ENCODE results near the gene GNAT1. TPM values are rescaled to one million over a fixed set of nuclear protein-coding genes. Genes with fewer than 3 reads are reported as not detected.

Gene GNAT1
- total and polyA plus RNA-seq, 2 of the 13 experiments (the other 11 are each of a cell fraction or from before 2014, with no cell fraction given): 0.15 TPM; not detected in 1

DNA sequence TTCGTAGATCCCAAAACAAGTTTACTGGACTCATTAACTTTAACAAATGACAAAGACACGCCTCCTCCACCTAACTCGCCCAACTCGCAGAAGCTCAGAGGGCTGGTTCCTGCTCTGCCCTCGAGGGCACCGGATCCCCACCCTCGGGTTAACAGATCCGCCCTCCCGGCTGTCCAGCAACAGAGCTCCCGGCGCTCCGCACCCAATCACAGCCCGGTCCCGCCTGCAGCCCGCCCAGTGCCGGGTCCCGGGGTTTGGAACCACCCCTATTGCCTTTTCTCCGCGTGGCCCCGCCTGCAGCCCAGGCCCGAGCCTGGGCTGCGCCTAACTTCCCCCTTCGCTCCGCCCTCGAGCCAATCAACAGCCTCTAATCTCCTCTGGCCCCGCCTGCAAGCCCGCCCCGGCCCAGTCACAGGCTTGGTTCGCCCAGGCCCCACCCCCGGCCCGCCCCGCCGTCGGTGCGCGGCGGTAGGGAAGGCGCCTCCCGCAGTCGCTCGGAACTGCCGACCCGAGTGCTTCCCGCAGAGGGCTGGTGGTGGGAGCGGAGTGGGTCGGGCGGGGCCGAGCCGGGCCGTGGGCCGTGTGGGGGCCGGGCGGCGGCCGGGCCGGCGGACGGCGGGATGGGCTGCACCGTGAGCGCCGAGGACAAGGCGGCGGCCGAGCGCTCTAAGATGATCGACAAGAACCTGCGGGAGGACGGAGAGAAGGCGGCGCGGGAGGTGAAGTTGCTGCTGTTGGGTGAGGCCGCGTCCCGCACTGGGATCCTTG lies 44.5 kb downstream of the GNAT1 start, which contains the start of gene GNAI2:
Gene GNAI2, plus strand, starts transcription at position 489 of the 768 bp plus-strand sequence. Its CDS starts 132 bp downstream, at position 621.
- BruUV-seq (replicated peaks): no TSS peak
- Histone ChIP-seq H3K4me1 (ENCODE audit: insufficient read depth, low read length) (peaks cover 59% of the 10 kb centered on the region), H2AFZ (ENCODE audit: low read length) (no peak within 1 kb of the TSS)
- TF ChIP-seq TOPORS (CRISPR knock-in tag; IDR thresholded peaks at IDR 0.05) (0 out of 2 replicates have a peak, but pooled peaks have one; percentile 34), KAT8 (CRISPR knock-in tag; IDR thresholded peaks at IDR 0.05) (peak; percentile 20), EZH2 (conservative IDR thresholded peaks at IDR 0.05; ENCODE audit: low read depth, low read length) (no peak), ZNF513 (CRISPR knock-in tag; conservative IDR thresholded peaks at IDR 0.05) (no peak), GABPB1 (CRISPR knock-in tag; IDR thresholded peaks at IDR 0.05) (peak; percentile 82; the same call in 1 of the 2 replicates), ZNF296 (CRISPR knock-in tag; conservative IDR thresholded peaks at IDR 0.05) (no peak), ZFYVE20 (CRISPR knock-in tag; IDR thresholded peaks at IDR 0.05; ENCODE audit: borderline replicate concordance, low read depth) (no peak; the same call in 1 of the 2 replicates), CERS6 (CRISPR knock-in tag; IDR thresholded peaks at IDR 0.05) (no peak), ZNF329 (CRISPR knock-in tag; IDR thresholded peaks at IDR 0.05; ENCODE audit: low read depth) (no peak), CENPT (CRISPR knock-in tag; IDR thresholded peaks at IDR 0.05; ENCODE audit: low read depth) (no peak), MYPOP (CRISPR knock-in tag; IDR thresholded peaks at IDR 0.05) (0 out of 2 replicates have a peak, but pooled peaks have one; percentile 54), YY1 (IDR thresholded peaks at IDR 0.05; ENCODE audit: insufficient read depth, insufficient replicate concordance, low read depth, low read length) (no peak)
- TF ChIP-seq, protein P1, sequence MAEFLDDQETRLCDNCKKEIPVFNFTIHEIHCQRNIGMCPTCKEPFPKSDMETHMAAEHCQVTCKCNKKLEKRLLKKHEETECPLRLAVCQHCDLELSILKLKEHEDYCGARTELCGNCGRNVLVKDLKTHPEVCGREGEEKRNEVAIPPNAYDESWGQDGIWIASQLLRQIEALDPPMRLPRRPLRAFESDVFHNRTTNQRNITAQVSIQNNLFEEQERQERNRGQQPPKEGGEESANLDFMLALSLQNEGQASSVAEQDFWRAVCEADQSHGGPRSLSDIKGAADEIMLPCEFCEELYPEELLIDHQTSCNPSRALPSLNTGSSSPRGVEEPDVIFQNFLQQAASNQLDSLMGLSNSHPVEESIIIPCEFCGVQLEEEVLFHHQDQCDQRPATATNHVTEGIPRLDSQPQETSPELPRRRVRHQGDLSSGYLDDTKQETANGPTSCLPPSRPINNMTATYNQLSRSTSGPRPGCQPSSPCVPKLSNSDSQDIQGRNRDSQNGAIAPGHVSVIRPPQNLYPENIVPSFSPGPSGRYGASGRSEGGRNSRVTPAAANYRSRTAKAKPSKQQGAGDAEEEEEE (CRISPR knock-in tag; IDR thresholded peaks at IDR 0.05; ENCODE audit: borderline replicate concordance): no peak
- TF ChIP-seq, protein P2, sequence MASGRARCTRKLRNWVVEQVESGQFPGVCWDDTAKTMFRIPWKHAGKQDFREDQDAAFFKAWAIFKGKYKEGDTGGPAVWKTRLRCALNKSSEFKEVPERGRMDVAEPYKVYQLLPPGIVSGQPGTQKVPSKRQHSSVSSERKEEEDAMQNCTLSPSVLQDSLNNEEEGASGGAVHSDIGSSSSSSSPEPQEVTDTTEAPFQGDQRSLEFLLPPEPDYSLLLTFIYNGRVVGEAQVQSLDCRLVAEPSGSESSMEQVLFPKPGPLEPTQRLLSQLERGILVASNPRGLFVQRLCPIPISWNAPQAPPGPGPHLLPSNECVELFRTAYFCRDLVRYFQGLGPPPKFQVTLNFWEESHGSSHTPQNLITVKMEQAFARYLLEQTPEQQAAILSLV (CRISPR knock-in tag; IDR thresholded peaks at IDR 0.05; ENCODE audit: borderline replicate concordance): 0 out of 2 replicates have a peak, but pooled peaks have one; percentile 15

More for the DNA sequence above, 44.5 kb downstream of the GNAT1 start, which contains the start of gene GNAI2:
- peaks cover 24% of the 10 kb centered on the region for H3K79me2 ChIP-seq (ENCODE audit: insufficient read depth, low read length)
- peak within 1 kb of the TSS; percentile 79 for H3K4me2 ChIP-seq (ENCODE audit: low read depth, low read length)
- no peaks in the 10 kb centered on the region for H3K9me3 ChIP-seq (ENCODE audit: low read length)
- peak; percentile 97 for FAIRE-seq
- POLR2A ChIA-PET: interaction anchor here (0.7 to 2.7 kb wide), 33 partner anchors 8 to 116 kb away, joined by 3 to 55 read pairs (median 6); partner anchors contain the start of genes CYB561D2, HYAL1, HYAL3 and IFRD2
- H3K27ac ChIP-seq (ENCODE audit: extremely low read length, insufficient read depth, low read length): peak within 1 kb of the TSS; percentile 61
- H3K9ac ChIP-seq (ENCODE audit: insufficient read depth, low read depth, low read length): peak within 1 kb of the TSS; percentile 81
- peak; percentile 94 for DNase-seq (ENCODE audit: low spot score)
- peak; percentile 93 for ATAC-seq
- intact Hi-C loops (cut with micrococcal nuclease; ENCODE audit: unreplicated experiment): no loop called here
- H3K4me3 ChIP-seq (replicated peaks in 1 of 3; ENCODE audit: insufficient read depth in 1 of 3, low read depth in 2 of 3, low read length in 3 of 3): peak within 1 kb of the TSS; percentile 85 to 93 (median 87)
- H3K27me3 ChIP-seq (ENCODE audit: control insufficient read depth in 1 of 2, insufficient read depth in 2 of 2, low read length in 2 of 2): no peaks in the 10 kb centered on the region; a peak in 1 of 5 replicates
- CTCF ChIA-PET (ENCODE audit: low intra/inter-chr PET ratio, low total read pairs): interaction anchor here (0.9 kb wide), 1 partner anchor 41 kb away, joined by 4 read pairs; no protein-coding TSS in a partner anchor
- no peaks in the 10 kb centered on the region for H4K20me1 ChIP-seq (ENCODE audit: insufficient read depth, low read length)
- peaks cover 0 to 2% of the 10 kb centered on the region in 2 experiments; a peak in 1 of 5 replicates for H3K36me3 ChIP-seq (replicated peaks in 1 of 2; ENCODE audit: control insufficient read depth in 1 of 2, insufficient read depth in 2 of 2, low read length in 2 of 2)
- WGBS (ENCODE audit: low lambda C conversion rate): 2% methylated on average over 16 of the region's 75 CpGs
- in situ Hi-C loops (cut with HindIII; ENCODE audit: extremely low pct_ligation_motif_present, low pct_unique_long_range_greater_than_20kb): no loop called here

All from HepG2 (cell line).